HG03558 (cell line): ENCODE data around the gene TBC1D10A.

ENCODE experiments used
- ATAC-seq: cut with Tn5 transposase; IDR thresholded peaks from one replicate; pipeline ENCODE4 v1.9.1; 2021; ENCODE audit warnings: moderate number of reproducible peaks; ENCODE audit not compliant: unreplicated experiment; ENCODE audit errors: extremely low read depth

TBC1D10A gene

GRCh38 chr22:30305519-30305905 is 21.2 kb downstream of the TBC1D10A start:
- ATAC-seq: no peak

DNA sequence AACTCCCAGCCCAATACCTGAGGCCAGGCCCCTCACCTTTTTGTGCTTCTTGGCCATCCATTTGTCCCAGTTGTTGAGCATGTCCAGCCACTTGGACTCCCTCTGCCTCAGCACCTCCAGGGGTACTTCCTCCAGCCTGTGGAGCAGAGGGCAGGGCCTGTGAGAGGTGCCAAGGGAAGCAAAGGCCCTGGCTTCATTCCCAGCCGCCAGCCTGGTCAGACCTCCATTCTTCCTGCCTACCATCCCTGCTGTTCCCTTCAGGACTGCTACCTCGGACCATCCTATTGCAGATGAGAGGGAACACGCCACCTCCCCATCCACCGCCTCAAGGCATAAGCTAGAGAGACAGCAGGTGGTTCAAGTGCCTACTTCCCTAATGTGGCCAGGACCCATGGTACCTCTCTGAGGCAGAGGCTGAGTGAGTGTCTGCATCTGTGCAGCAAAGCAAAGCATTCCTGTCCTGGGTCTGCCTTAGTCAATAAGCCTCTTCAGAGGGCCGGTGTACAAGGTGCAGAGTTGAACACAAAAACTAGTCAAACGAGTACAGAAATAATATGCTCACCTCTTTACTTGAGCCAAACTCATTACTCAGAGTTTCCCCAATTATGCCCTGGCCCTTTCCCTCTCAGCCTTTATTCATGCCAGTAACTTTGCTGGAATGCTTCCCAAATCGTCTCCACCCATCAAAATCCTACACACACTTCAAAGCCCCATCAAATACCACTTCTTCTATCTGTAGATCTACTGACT is 22.1 kb downstream of the TBC1D10A start:
- ATAC-seq: no peak

- no peak for ATAC-seq
These were observed 24.0 kb downstream of the TBC1D10A start for GRCh38 chr22:30302810-30303138.

DNA sequence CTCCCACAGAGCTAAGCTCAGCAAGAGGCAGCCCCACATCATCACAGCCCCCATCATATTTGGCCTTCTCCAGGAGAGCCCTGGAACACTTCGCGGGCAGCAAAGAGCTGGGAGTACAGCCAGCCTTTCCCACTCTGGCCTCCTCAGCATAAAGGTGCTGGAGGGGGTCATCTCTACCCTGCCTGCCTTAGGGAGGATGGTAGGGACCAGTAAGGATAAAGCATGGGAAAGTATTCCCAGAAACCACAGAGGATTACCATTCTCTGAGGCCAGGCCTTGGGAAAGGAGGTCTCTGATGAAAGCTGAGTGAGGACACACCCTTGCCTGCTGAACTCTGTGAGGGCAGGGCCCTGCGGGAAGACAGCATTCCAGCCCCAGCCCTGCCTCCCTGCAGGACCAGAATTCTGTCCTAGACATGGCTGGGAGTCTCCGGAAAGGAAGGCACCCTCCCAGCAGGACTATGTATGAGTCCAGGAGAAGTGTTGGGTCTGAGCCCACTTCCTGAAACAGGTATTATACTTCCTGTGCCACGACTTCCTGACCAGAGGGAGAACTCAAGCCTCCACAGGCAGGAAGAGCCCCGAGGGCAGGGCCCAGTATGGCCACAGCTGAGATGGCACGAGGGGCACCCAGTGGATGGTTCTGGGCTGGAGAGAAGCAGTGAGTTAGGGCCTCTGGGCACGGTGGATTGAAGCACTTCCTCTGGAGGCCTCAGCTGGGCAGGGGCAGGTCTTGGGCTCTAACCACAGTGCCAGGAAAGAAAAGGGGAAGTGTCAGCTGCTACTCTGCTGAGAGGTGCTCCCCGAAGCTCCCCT is 24.5 kb downstream of the TBC1D10A start:
- no peak for ATAC-seq

DNA sequence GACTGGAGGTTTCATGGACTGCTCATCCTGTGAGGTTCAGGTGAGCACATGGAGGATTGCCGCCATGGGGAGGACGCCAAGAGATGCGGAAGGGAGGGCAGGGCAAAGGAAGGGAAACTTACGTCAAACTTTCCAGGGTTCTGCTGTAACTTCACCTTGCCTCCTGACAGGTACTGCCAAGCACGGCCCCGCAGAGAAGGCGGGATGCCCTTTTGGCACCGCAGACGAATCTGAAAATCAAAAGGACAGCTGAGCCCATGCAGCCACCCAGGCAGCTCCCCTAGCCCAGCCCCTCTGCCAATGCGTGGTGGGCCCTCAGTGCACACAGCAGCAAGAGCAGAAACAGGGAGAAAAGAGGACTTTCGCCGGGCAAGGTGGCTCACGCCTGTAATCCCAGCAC is 27.4 kb downstream of the TBC1D10A start:
- no peak for ATAC-seq

- ATAC-seq: no peak
These were observed 28.6 kb downstream of the TBC1D10A start for GRCh38 chr22:30297991-30298701.

GRCh38 chr22:30297276-30297990 is 29.3 kb downstream of the TBC1D10A start:
- ATAC-seq: no peak

DNA sequence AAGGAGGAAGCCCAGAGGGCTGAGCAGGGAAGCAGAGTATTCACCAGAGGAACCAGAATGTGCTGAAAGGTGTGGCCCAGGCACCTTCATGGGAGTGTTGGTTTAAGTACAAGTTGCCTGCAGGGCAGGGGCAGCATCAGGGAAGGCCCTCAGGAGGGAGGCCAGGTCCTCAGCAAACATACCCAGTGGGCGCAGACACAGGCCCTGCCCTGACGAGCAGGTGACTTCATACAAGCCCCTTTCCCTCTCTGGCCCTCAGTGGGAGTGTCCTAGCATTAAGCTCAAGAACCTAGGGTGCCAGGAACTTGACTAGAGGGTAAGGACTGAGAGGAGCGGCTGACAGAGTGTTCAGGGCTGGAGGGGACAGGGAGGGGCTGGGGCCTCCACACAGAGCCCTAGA is 29.9 kb downstream of the TBC1D10A start:
- ATAC-seq: no peak

DNA sequence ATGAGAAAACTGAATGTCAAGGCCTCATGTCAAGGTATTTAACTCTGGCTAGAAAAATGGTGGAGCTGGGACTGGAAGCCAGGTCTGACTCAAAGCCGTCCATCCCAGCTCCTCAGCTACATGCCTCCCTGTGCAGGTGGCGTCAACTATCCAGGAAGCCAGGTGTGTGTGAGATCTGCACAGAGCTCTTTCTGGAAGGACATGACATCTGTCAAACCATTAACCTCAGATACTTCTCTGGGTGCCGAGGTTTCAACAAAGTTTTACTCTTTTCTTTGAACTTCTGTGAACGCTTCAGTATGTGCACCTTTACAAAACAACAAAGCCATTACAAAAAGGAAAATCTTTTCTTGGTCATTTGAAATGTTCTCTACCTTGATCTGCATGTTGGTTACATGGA is 30.4 kb downstream of the TBC1D10A start:
- no peak for ATAC-seq

DNA sequence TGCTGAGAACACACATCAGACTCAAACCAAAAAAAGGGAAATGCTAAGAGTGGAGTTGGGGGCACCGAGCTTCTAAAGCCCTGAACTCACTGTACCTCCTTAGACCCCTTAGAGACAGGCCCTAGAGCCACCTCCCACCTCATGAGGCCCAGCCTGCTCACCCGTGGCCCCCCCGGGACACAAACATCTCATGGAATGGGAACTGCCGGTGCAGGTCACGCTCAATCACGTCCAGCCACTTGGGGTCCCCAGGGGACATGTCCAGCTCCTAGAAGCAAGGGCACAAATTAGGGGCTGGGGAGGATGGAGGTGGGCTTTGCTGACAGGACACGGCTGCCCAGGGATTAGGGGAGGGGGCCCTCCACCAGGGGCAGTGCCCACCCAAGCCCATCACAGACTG is 31.2 kb downstream of the TBC1D10A start:
- no peak for ATAC-seq

GRCh38 chr22:30294830-30295229 is 31.9 kb downstream of the TBC1D10A start:
- no peak for ATAC-seq

- no peak for ATAC-seq
These were observed 32.7 kb downstream of the TBC1D10A start for GRCh38 chr22:30294066-30294465.

DNA sequence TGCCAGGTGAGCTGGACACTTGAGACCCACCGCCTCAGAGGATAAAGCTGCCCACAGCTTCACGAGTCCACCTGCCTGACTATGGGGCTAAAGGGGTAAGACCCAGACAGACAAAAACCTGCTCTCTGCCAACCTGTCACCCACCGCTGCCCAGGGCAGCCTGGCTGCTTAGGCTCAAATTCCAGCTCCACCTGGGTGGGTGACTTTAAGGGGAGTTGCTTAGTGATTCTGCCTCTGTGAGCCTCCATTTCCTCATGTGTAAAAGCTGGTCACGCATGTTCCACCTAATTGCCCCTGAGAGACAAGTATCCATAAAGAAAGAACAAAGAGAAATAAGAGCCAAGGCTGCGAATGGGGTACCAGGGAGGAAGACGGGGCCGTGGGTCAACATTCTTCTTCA is 33.7 kb downstream of the TBC1D10A start:
- ATAC-seq: no peak

DNA sequence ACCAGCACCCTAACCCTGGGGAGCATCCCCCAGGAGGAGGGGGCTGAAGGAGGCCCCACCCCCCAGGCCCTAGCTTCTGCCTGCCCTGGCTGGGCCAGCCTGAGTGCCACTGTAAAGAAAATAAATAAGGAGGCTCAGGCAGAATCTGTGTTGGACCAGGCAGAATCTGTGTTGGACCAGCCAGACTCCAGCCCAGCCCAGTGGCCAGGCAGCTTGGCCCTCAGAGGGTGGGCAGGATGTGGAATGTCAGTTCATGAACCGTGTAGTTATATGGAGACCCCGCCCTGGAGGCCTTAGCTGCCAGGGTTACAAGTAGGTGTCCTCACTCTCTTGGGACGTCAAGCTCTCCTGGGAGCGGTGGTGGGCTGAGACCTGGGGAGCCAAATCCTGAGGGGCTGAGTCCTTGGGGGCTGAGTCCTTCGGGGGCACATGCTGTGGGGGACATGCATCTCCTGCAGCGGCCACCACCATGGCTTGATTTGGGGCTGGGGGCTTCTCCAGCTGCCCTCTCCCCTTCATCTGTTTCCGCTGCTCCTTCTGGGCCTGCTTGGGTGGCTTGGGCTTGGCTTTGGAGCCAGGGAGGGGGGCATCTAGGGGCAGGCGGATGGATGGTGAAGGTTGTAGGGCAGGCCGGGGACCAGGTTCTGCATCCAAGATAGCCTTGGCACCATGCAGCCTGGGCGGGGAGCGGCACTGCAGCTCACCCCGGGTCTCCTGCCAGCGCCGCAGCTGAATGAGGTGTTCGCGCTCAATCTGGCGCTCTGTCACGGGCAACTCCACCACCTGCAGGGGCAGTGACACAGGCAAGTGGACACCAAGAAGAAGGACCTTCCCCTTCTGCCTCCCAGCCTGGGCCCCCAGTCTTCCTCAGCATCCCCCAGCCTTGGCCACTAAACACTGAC is 34.4 kb downstream of the TBC1D10A start:
- no peak for ATAC-seq

- no peak for ATAC-seq
These were observed 35.5 kb downstream of the TBC1D10A start for GRCh38 chr22:30291058-30291892.

DNA sequence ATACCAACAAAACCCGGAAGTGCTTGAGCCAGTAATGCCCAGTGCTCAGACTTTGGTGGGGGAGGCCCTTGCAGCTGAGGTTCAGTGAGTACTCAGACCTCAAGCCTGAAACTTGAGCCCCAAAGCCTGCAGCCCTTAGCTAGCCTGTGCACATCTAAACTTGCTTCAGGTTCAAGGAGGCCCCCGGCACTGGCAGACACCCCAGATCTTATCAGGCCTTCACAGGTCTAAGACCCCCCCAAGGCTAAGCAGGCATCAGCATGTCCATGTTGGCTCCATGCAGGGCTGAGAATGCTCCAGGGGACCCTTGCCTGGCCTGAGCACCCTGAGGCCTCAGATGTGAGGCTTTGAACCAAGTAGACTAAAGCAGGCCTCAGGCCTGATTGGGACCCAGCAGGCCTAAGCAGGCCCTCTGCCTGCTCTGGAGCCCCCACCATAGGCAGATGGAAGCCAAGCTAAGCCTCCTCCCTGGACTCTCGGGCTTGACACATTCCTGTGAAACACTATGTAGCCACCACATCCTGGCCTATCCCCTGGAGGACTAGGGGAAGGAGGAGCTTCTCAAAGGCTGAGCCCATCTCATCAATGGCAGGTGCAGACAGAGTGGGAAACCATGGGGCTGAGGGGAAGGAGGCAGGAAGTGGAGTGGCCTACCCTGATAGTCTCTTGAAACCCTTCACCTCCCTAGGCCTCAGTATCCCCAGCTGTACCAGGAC is 36.2 kb downstream of the TBC1D10A start:
- no peak for ATAC-seq

DNA sequence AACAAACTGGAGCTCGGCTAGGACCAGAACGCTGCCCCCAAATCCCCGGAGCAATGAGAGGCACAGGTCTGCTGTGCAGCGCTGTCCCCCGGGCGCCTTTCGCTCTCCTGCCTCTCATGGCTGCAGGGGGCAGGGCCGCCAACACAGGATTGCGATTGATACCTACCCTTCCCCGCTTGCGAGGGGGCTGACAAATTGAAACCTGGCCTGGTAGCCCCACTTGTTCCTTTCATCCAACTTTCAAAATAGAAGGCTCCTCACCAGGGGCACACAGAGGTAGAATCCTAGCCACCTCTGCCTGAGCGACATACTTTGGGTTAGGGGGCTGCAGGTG is 36.8 kb downstream of the TBC1D10A start:
- ATAC-seq: no peak
